Measurements from ENCODE around the gene SPATA31C2.
"Not testable (repeated sequence)": the region's sequence is repeated elsewhere in the genome, so short reads cannot be mapped to it uniquely, and the experiment has no call there.

Gene SPATA31C2

DNA sequence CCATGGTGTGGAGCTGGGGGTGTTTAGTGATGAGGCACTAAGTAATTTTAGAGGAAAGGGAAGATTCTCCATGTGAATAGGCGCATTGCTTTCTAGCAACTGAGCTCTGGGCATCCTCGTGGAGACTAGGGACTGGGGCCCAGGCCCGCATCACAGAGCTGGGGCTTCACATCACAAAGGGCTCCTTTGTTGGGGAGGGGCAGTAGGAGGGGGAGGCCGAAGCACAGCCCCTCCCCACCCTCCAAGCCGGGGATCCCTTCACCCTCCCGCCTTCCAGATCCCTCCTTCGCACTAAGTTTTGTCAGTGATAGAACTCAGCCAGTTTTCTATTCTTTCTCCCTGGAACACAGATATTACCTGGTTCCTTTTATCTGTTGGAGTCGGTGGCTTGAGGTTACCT lies at the start of gene SPATA31C2:
Gene SPATA31C2 (minus strand): TSS at position 101 of the 400 bp plus-strand sequence. CDS start 29 bp downstream, at position 72.
- not testable (repeated sequence) for DNase-seq

DNA sequence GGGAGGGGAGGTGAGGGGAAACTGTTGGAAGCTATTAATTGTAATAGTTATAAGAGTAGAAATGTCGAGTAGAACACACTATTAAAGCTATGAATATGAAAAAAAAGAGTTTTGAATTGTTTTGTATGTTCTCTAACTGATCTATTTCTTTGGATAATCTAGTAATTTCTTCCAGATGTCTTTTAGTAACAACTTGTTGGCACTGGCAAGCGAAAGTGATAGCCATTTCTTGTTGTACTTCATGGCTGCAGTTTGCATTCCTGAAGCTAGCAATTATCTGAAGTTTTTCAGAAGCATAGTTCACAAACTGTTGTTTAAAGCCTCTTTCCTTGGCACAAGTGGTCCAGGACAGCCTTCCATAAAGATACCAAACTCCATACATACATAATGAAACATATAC lies 49.4 kb upstream of the SPATA31C2 start:
- DNase-seq, result no peak

DNA sequence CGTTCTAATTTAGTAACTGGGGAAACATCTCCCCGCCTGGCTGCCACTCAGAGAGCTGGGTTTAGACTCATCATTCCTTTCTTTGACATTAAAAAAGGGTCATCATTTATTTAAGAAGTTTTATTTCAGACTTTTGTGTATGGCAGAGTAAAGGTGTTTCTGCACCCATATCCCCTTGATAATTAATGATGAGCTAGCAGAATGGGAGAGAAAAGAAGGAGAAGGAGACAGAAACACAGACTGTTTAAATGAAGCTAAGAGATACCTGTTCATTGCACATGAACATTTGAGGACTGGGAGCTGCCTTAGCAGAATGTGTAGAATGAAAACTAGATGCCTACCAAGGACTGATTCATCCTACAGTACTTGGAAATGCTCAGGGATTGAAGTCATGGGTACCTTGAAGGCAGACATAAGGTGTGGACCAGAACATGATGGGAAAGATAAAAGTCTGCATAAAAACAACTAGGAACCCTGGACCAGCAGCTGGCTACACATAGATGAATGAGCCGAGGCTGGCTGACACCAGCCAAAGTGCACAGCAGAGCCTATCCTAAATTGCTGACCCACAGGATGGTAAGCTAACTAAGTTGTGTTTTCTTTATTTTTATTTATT lies 48.3 kb upstream of the SPATA31C2 start:
- no peak for DNase-seq

DNA sequence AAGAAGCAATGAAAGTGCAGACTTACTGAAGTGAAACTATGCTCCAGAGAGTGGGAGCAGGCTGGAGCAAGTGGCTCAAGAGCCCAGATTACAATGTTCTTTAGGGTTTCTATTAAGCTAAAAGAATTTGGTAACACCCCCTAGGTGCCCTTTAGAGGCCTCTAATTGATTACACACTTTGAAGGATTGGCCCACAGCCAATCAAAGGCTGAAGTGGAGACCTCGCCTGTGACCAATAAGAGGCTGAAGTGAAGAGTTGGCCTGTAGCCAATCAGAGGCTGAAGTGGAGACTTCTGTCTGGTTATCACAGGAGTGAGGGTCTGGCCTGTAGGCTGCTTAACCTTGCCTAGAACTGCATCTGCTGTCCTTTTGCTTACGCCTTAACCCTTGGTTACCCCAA lies 46.7 kb upstream of the SPATA31C2 start:
- no peak for DNase-seq

DNA sequence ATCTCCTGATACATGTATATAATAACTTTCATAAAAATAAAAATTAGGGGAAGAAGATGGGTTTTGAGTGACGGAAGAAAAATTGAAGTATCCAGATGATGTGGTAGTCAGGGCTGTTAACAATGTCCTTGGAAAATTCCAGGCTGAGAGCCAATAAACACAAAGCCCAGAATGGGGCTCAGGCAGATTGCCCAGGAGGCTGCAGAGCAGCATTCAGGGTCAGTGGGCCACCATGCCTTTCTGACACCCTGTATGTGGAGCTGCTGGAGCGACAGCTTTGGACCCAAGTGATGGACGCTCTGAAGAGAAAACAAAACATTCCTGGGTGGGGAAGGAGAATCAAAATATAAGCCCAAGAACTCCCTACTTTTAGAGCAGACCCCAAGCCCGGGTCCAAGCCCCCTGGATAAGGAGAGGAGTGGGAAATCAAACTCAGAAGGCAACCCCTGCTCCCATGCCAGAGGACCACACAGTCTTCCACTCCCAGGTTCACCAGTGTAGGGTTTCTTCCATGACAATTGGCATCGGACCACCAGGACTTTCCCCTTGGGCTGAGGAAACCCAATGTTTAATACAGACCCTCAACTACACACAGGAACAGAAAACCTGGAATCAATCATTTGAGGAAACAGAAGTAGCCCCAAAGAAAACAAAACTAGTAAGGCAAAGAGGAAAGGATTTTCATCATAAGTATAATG lies 45.7 kb upstream of the SPATA31C2 start:
- DNase-seq, result no peak

DNA sequence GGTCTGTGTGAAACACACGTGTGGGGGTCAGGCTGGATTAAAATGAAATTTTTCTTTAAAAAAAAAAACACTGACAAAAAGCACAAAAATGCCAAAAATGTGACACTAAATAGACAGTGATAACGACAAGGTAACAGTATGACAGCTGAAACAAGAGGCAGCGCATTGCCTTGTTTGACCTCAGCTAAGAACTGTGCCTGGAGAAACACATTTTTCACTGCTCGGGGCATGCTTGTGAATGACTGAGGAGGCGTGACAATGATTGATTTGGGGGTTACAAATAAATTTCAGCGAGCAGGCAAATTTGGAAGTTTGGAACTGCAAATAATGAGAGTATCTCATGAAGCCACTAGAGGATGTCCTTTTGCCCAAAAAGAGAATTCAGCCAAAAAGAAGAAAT lies 44.2 kb upstream of the SPATA31C2 start:
- DNase-seq, result no peak

DNA sequence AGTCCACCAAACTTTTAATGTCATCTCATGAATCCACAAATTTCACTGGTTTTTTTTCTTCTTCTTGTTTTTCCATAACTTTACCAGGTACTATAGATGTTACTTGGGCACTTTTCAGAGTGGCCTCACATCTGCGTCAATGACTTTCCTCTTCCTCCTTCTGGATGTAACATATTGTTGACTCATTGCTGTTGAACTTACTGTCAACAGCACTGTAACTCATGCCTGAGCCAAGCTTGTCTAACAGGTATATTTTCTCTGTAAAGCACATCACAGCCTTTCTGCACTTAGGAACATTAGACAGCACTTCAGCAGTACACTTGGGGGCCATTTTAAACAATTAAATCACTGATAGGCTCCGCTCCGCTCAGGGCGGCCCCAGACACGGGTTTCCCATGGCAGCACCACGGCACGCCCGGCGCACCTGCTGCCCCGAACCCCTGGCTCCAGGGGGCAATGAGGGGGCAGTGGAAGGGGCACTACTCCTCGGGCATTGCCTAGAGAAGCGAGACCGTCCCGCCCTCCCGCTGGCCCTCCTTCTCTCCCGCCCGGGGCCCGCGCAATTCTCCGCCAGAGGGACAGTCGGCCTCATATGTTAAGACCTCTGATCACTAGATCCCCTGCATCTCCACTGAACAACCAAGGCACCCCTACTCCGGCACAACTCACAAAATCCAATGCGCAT lies 41.9 kb upstream of the SPATA31C2 start:
- DNase-seq, result no peak

DNA sequence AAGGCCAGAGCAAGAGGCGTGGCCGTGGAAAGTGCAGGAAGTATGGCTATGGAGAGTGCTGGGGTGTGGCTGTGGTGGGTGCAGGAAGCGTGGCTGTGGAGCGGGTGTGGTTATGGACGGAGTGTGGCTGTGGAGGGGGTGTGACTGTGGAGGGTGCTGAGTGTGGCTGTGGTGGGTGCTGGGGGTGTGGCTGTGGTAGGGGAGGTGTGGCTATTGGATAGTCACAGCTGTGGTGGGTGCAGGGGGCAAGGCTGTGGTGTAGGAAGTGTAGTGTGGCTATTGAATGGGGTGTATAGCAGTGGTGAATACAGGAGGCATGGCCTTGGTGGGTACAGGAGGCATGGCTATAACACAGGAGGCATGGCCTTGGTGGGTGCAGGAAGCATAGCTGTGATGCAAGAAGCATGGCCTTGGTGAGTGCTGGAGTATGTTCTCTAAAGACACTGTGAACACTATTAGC lies 40.8 kb upstream of the SPATA31C2 start:
- no peak for DNase-seq

DNA sequence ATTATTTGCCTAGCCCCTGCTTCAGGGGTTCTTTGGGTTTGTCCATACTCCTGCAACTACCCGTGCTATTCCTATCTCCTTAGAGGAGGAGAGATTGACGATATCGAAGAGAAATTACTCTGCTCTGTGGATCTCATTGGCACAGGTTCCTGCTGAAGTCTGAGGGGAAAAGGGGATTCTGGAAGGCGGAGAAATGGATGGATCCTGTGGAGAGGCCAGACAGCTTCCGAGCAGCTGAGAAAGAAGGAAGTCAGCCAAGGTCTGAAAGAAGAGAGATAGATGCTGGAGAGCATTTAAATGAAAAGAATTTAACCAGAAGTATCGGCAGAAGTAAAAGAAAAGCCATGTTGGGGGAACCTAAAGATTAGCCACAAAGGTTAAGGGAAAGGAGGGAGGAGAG lies 40.4 kb upstream of the SPATA31C2 start:
- no peak for DNase-seq

DNA sequence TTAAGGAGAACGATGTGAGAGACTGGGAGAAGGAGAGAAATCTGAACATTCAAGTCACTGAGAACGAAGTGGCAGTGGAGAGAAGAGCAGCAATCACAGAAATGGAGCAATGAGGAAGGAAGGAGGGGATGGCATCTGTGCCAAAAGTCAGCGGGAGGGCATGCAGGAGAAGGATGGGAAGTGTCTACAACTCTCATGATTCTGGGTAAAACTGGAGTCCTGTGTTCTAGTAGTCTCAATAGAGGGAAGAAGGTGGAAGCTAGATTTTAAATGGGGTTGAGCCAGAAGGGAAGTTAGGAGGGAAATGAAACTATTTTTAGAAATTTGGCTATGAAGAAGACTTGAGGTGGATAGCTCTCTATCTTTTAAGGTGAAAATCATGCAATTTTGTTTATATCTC lies 39.1 kb upstream of the SPATA31C2 start:
- no peak for DNase-seq

DNA sequence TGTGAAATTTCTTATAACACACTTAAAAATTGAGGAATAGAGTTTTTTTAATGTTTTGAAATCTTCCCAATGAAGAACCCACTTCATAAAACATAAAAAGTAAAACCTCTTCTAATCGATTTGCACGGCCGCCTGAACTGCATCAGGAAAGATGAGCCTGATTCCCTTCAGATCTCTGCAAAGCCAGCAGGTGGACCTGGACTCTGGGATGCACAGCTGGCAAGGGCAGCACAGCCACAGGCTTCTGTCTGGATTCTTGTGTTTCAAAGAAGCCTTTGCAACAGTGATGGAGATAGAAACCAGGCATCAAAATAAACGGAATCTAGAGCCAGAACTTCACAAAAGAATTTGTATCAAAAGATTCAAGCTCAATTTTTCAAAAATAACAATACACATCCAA lies 36.0 kb upstream of the SPATA31C2 start:
- DNase-seq, result no peak

DNA sequence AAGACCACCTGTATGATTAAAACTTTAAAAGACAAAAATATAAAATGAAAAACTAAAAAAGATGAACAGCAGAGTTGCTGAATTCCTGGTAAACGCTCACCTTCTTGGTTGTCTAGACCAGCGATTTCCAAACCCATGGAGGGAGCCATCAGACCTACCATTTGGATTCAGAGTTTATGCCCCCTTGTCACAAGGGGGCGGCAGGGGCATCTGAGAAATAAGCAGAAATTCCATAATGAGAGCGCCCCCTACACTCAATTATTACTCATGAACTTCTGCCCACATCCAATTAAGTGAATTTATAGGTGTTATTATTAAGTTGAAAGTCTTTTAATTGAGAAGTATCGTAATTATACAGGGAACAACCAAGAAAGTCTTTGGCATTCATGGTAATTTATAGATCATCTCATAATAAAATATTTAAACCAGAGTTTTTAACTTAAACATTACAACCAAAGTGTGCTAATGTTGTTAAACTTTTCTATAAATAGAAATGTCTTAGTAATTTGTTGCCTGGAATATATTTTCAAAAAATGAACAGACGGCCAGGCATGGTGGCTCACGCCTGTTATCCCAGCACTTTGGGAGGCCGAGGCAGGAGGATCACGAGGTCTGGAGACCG lies 35.2 kb upstream of the SPATA31C2 start:
- peak; percentile 14 for DNase-seq

DNA sequence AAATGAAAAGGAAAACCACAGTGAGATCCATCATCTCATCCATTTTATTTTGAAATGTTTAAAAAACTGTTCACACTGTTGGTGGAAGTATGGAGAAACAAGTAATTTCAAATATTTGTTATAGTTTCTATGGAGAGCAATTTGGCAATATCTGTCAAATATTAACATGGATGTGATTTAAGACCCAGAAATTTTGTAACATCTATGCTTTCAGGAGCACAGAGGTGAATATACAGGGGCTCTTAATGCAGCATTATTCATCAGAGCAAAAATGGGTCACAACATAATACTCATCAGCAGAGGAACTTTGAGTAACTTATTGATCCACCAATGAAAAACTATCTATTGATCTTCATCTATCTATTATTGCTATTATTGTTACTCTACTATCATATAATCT lies 31.4 kb upstream of the SPATA31C2 start:
- no peak for DNase-seq

DNA sequence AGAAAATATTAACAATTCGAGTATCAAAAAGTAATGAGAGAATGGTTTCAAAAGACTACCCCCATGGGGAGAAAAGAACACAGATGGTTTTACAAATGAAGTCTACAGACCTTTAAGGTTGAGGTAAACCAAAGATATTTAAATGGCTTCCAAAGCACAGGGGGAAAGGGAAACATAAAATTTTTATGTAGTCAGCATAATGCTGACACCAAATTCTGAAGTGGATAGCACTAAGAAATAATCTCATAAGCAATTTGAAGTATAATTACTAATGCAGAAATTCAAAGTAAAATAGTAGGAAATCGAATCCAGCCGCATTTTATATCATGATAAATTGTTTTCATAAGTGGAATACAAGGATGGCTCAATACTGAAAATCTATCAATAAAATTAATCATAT lies 30.3 kb upstream of the SPATA31C2 start:
- no peak for DNase-seq

DNA sequence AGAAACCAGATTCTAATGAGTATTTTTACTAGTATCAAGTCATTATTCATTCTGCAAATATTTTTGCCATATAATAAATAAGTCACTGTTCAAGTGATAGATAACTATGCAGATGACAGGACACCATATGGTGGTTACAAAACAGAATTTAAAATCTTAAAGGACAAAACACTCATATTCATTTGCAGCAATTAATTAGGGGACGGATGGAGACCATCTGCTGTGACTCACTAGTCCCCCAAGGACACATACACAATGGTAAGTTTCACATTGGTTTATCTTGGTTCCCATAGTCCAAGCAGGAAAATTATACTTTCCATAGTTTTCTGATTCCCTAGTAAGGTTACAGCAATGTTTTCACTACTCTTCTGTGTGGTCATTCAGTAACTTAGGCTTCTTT lies 28.4 kb upstream of the SPATA31C2 start:
- DNase-seq, result no peak

DNA sequence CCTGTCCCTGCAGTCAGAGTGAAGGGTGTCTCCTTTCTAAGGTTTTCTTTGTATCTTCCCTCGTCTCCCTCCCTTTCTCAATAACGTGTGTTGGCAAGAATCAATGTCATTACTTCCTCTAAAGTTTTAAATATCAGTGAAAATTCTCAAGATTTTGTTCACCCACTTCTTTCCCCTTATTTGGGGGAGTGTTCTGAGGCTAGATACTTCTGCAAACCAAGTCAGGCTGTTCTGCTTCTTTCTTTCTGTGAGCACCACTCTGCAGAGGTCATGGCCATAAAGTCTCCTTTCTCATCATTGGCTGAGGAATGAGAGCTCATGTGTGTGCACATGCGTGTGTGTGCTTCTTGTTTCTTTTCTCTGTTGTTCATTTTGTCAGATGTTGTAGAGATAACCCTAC lies 26.6 kb upstream of the SPATA31C2 start:
- DNase-seq, result no peak

DNA sequence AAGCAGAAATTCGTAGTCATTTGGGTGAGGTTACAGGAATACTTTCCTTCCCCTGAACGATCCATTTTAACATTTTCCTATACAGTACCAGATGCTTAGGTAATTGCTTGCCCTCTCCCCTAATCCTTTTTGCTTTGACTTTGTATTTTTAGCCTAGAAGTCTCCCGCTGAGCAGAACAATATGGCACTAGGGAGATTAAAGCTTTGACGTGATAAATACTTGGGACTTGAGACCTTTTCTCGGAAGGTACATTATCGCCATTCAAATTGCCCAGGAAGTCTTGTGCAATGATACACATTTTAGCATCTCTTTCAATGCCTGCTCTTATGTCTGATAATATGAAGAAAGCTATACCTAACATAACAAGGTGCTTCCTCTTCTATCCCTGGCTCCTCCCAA lies 22.9 kb upstream of the SPATA31C2 start:
- no peak for DNase-seq

DNA sequence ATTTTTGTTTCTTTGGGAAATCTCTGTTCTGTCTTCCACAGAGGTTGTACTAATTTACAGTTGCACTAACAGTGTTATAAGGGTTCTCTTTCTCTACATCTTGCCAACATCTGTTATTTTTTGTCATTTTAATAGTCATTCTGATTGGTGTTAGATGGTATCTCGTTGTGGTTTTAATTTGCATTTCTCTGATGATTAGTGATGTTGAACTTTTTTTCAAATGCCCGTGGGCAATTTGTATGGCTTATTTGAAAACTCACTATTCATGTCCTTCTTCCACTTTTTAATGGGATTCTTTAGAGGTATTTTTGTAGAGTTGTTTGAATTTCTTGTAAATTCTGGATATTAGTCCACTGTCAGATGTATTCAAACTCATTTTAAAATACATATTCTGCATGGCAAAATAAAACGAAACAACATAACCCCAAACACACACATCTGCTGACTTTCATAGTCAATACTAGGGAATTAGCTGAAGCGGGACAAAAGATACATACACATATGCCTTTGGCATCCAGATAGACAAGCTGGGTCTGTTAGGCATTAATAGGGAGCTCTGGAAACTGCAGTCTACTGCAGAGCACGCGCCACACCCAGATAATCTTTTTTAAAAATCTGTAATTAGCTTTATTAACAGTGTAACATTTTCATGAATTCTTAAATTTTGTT lies 5.8 kb upstream of the SPATA31C2 start:
- no peak for DNase-seq

DNA sequence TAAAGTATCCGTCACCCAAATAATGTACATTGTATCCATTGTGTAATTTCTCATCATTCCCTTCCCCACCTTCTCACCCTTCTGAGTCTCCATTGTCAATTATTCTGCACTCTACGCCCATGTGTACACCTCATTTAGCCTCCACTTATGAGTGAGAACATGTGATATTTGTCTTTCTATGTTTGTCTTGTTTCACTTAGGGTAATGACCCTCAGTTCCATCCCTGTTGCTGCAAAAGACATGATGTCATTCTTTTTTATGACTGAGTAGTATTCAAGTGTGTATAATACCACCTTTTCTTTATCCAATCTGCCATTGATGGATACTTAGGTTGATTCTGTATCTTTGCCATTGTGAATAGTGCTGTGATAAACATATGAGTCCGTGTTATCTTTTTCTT lies 4.9 kb upstream of the SPATA31C2 start:
- DNase-seq, result peak; percentile 4

DNA sequence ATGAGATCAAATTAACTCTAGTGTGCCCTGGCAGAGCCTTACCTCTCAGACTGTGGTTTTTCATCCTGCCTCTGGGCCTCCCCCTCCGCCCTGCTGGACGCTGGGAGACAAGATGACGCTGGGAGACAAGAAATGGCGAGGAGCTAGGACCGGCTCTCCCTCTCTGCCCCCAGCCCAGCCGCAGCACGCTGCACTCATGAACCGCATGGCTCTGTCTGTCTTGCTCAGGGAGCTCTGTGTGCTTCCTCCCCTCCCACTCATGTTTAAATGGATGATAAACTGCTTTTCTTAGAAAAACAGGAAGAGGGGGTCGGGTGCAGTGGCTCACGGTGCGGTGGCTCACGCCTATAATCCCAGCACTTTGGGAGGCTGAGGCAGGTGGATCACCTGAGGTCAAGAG lies 4.7 kb downstream of the SPATA31C2 start:
- not testable (repeated sequence) for DNase-seq

DNA sequence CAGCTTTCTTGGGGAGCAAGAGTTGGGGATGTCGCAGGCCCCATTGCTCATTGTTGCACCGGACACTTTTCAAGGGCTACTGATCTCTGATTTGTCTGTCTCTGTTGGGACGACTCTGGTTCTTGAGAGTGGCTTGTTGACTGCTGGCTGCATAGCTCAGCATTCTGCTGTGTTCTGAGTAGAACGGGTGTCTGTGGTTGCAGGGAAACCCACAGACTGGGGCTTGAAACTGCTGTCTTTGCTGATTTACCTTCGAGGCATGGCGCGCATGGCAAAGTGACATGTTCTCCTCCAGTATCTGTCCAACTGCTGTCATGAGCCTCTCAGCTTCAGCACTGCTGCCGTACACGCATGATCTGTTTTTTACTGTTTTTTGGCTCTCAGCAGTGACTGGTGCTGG lies 8.7 kb downstream of the SPATA31C2 start:
- not testable (repeated sequence) for DNase-seq

DNA sequence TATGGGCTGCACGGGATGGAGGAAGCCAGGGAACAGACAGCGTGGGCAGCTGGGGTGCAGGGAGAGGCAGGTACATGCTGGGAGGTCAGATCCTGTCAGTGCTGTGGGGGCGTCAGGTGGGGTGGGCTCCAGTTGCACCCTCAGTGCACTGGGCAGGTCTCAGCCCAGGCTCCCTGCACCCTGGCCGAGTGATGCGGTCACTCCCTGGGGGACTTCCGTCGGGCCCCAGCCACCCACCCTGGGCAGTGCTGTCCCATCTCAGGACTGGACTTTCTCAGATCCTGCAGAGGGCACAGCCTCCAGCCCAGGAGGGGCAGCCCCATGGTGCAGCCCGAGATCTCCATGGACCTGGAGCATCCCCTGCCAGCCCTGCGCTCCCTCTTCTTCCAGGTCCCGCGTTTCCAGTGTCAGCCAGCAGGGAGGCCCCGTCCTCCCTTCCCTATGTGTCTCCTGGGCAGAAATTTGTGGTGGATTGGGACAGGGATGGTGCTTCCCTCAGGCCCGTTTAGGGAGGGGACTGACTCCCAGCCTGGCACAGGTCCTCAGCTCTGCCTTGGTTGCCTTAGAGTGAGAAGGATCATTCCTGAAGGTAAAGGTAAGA lies 10.5 kb downstream of the SPATA31C2 start:
- DNase-seq, result not testable (repeated sequence)

DNA sequence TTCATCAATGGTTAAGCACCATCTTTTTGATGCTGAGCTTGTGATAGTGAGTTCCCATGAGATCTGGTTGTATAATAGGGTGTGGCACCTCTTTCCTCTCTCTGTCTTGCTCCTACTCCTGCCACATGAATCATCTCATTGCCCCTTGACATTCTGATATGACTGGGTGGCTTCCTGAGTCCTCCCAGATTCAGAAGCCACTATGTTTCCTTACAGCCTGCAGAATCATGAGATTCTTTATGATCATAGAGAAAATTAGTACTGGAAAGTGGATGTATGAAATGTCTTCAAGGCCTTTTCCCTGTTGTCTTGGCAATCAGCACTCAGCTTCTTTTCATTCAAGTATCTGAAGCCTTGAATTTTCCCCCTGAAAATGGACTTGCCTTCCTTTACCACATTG lies 14.9 kb downstream of the SPATA31C2 start:
- not testable (repeated sequence) for DNase-seq

All from SHP77 treated with DMSO at 0.1 percent for 48 hours (cell line).